Neural cell (in vitro differentiated cells): ENCODE results near the gene ME2. TPM values are rescaled to one million over a fixed set of nuclear protein-coding genes. Genes with fewer than 3 reads are reported as not detected.

Experiments
- H2AFZ ChIP-seq: fragments of 200-600, 300-800 bp; sonication (generic), shearing (Covaris generic); 2 replicates; pipeline ENCODE4 v1.6.0; 2014; ENCODE audit warnings: low read depth, mild to moderate bottlenecking, antibody characterized with exemption, low read length, moderate library complexity
- H3F3A ChIP-seq: fragments of 200-600 bp; shearing (Covaris generic); 2 replicates; pipeline ENCODE4 v1.6.1; 2016; ENCODE audit warnings: mild to moderate bottlenecking, moderate library complexity, mixed read lengths, antibody characterized with exemption, low read length; ENCODE audit not compliant: insufficient read depth, poor library complexity, severe bottlenecking
- H3K27ac ChIP-seq: fragments of 200-600, 300-800 bp; sonication (generic), shearing (Covaris generic); 2 replicates; pipeline ENCODE4 v1.5.1; 2014; ENCODE audit warnings: mild to moderate bottlenecking, low read length, moderate library complexity
- H3K27me3 ChIP-seq: fragments of 300-800, 200-600 bp; sonication (generic), shearing (Covaris generic); 2 replicates; pipeline ENCODE4 v1.6.0; 2014; ENCODE audit warnings: mild to moderate bottlenecking, low read depth, low read length, moderate library complexity; ENCODE audit not compliant: insufficient read depth
- H3K36me3 ChIP-seq: fragments of 300-800, 200-600 bp; sonication (generic), shearing (Covaris generic); 2 replicates; pipeline ENCODE4 v1.5.1; 2014; ENCODE audit warnings: mild to moderate bottlenecking, antibody characterized with exemption, low read length, moderate library complexity; ENCODE audit not compliant: insufficient read depth
- H3K4me2 ChIP-seq: fragments of 300-800, 200-600 bp; sonication (generic), shearing (Covaris generic); 2 replicates; pipeline ENCODE4 v1.6.0; 2014; ENCODE audit warnings: mild to moderate bottlenecking, low read length
- H3K4me3 ChIP-seq: fragments of 300-800, 200-600 bp; sonication (generic), shearing (Covaris generic); 2 replicates; pipeline ENCODE4 v1.5.1; 2014; ENCODE audit warnings: mild to moderate bottlenecking, low read length, moderate library complexity
- H3K79me2 ChIP-seq: fragments of 200-600 bp; shearing (Covaris generic); replicated peaks from 2 replicates; pipeline ENCODE4 v1.6.0; 2014; ENCODE audit warnings: mild to moderate bottlenecking, low read length, moderate library complexity; ENCODE audit not compliant: insufficient read depth
- H3K9ac ChIP-seq: fragments of 300-800, 200-600 bp; sonication (generic), shearing (Covaris generic); 2 replicates; pipeline ENCODE4 v1.6.1; 2016; ENCODE audit warnings: mild to moderate bottlenecking, low read length, mixed read lengths
- H3K9me2 ChIP-seq: fragments of 200-600 bp; shearing (Covaris generic); 2 replicates; pipeline ENCODE4 v1.6.1; 2016; ENCODE audit warnings: mild to moderate bottlenecking, low read length, mixed read lengths; ENCODE audit not compliant: insufficient read depth
- H3K9me3 ChIP-seq: fragments of 200-600, 300-800 bp; sonication (generic), shearing (Covaris generic); 2 replicates; pipeline ENCODE4 v1.6.1; 2016; ENCODE audit warnings: mild to moderate bottlenecking, mixed run types, low read length, moderate library complexity, mixed read lengths
- H4K20me1 ChIP-seq: fragments of 200-600 bp; shearing (Covaris generic); 2 replicates; pipeline ENCODE4 v1.6.1; 2016; ENCODE audit warnings: mild to moderate bottlenecking, mixed run types; ENCODE audit not compliant: insufficient read depth
- CTCF ChIP-seq: fragments of 450-650 bp; IDR thresholded peaks from 2 replicates; pipeline ENCODE4 v1.5.1; 2014; ENCODE audit warnings: antibody characterized with exemption, mild to moderate bottlenecking, moderate library complexity; ENCODE audit not compliant: poor library complexity, severe bottlenecking
- EP300 ChIP-seq: fragments of 450-650 bp; conservative IDR thresholded peaks from 2 replicates; pipeline ENCODE4 v1.6.1; 2014; ENCODE audit warnings: antibody characterized with exemption, mild to moderate bottlenecking, moderate library complexity; ENCODE audit not compliant: poor library complexity, severe bottlenecking
- EZH2 ChIP-seq: fragments of 200-600, 300-800 bp; shearing (Covaris generic), sonication (generic); IDR thresholded peaks from 2 replicates; pipeline ENCODE4 v1.6.1; 2014; ENCODE audit warnings: antibody characterized with exemption, low read length, borderline replicate concordance, mild to moderate bottlenecking; ENCODE audit not compliant: insufficient read depth, poor library complexity, severe bottlenecking
- MXI1 ChIP-seq: fragments of 450-650 bp; conservative IDR thresholded peaks from 2 replicates; pipeline ENCODE4 v1.6.1; 2014; ENCODE audit warnings: antibody characterized with exemption, mild to moderate bottlenecking; ENCODE audit not compliant: poor library complexity, severe bottlenecking
- POLR2AphosphoS5 ChIP-seq: IDR thresholded peaks from 2 replicates; pipeline ENCODE4 v1.6.1; 2012
- RAD21 ChIP-seq: fragments of 450-650 bp; conservative IDR thresholded peaks from 2 replicates; pipeline ENCODE4 v1.6.1; 2014; ENCODE audit warnings: antibody characterized with exemption, mild to moderate bottlenecking, moderate library complexity
- SMC3 ChIP-seq: fragments of 450-650 bp; conservative IDR thresholded peaks from 2 replicates; pipeline ENCODE4 v1.6.1; 2014; ENCODE audit warnings: antibody characterized with exemption, mild to moderate bottlenecking, moderate library complexity; ENCODE audit not compliant: poor library complexity
- TAF1 ChIP-seq: IDR thresholded peaks from 2 replicates; pipeline ENCODE4 v1.6.1; 2012; ENCODE audit warnings: low read depth
- polyA minus RNA-seq: library from RNA; depleted of rRNA, polyadenylated mRNA; stranded (reverse); fragments of >200 nt; gene quantifications from 2 replicates; pipeline ENCODE4 v1.2.3, GENCODE V29; 2014
- polyA plus RNA-seq: library from polyadenylated mRNA; depleted of rRNA; stranded (reverse); fragments of >200 nt; gene quantifications from 2 replicates; pipeline ENCODE4 v1.2.3, GENCODE V29; 2014
- TF ChIP-seq, protein P1 (sequence below): IDR thresholded peaks from 2 replicates; pipeline ENCODE4 v1.6.1; 2012; ENCODE audit warnings: borderline replicate concordance

The ME2 gene
- polyA plus RNA-seq (64.3 and 76.2 TPM in 2 replicates), polyA minus RNA-seq (123 and 129 TPM in 2 replicates)

GRCh38 chr18:50878345-50879301 lies at the start of gene ME2:
ME2 (plus strand) TSS chr18:50879118; CDS start chr18:50895821, 16,703 bp downstream.
- peaks cover 31% of the 10 kb centered on the region for H3K79me2 ChIP-seq
- H3K27me3 ChIP-seq: no peaks in the 10 kb centered on the region
- H3K9me3 ChIP-seq: no peaks in the 10 kb centered on the region
- H4K20me1 ChIP-seq: no peaks in the 10 kb centered on the region
- peak within 1 kb of the TSS; percentile 71 for H3K27ac ChIP-seq
- H3K4me3 ChIP-seq: peak within 1 kb of the TSS; percentile 86
- H3K4me2 ChIP-seq: peak within 1 kb of the TSS; percentile 82
- TF ChIP-seq TAF1: no peak
- no peak for TF ChIP-seq EP300
- peak; percentile 77 for TF ChIP-seq POLR2AphosphoS5
- peak; percentile 42 for TF ChIP-seq RAD21
- no peak for TF ChIP-seq CTCF
- TF ChIP-seq MXI1: peak; percentile 55
- TF ChIP-seq SMC3: peak; percentile 43
- H3F3A ChIP-seq: peaks cover 4% of the 10 kb centered on the region
- H3K9ac ChIP-seq: peak within 1 kb of the TSS; percentile 74
- H2AFZ ChIP-seq: peak within 1 kb of the TSS; percentile 65
- H3K36me3 ChIP-seq: no peaks in the 10 kb centered on the region
- H3K9me2 ChIP-seq: no peaks in the 10 kb centered on the region

DNA sequence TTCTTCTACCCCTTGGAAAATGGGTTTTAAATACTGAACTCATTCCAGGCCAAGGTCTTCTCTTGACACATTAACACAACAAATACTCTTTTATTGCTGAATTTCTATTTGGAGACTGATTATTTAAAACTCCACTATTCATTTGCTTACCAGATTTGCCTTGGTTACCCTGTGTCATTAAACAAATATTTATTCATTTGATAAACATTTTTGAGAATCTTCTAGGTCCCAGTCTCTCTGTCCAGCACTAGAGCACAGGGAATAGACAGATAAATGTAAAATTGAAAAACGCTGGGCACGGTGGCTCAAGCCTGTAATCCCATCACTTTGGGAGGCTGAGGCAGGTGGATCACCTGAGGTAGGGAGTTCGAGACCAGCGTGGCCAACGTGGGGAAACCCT lies 49.3 kb upstream of the ME2 start:
- H3K9me2 ChIP-seq: no peaks in the 10 kb centered on the region
- H3K27ac ChIP-seq: no peak overlapping the region
- H3K9me3 ChIP-seq: no peaks in the 10 kb centered on the region
- H3K4me3 ChIP-seq: no peak overlapping the region
- no peak overlapping the region for H2AFZ ChIP-seq
- no peaks in the 10 kb centered on the region for H3F3A ChIP-seq
- no peaks in the 10 kb centered on the region for H3K27me3 ChIP-seq
- H3K79me2 ChIP-seq: no peaks in the 10 kb centered on the region
- TF ChIP-seq SMC3: no peak
- no peak for TF ChIP-seq MXI1
- no peak for TF ChIP-seq POLR2AphosphoS5
- no peak for TF ChIP-seq EP300
- TF ChIP-seq RAD21: no peak
- no peak for TF ChIP-seq TAF1
- TF ChIP-seq, protein P1, sequence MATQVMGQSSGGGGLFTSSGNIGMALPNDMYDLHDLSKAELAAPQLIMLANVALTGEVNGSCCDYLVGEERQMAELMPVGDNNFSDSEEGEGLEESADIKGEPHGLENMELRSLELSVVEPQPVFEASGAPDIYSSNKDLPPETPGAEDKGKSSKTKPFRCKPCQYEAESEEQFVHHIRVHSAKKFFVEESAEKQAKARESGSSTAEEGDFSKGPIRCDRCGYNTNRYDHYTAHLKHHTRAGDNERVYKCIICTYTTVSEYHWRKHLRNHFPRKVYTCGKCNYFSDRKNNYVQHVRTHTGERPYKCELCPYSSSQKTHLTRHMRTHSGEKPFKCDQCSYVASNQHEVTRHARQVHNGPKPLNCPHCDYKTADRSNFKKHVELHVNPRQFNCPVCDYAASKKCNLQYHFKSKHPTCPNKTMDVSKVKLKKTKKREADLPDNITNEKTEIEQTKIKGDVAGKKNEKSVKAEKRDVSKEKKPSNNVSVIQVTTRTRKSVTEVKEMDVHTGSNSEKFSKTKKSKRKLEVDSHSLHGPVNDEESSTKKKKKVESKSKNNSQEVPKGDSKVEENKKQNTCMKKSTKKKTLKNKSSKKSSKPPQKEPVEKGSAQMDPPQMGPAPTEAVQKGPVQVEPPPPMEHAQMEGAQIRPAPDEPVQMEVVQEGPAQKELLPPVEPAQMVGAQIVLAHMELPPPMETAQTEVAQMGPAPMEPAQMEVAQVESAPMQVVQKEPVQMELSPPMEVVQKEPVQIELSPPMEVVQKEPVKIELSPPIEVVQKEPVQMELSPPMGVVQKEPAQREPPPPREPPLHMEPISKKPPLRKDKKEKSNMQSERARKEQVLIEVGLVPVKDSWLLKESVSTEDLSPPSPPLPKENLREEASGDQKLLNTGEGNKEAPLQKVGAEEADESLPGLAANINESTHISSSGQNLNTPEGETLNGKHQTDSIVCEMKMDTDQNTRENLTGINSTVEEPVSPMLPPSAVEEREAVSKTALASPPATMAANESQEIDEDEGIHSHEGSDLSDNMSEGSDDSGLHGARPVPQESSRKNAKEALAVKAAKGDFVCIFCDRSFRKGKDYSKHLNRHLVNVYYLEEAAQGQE: no peak
- no peak for TF ChIP-seq CTCF
- TF ChIP-seq EZH2: no peak
- H3K4me2 ChIP-seq: no peak overlapping the region
- H3K36me3 ChIP-seq: no peaks in the 10 kb centered on the region
- no peak overlapping the region for H3K9ac ChIP-seq
- H4K20me1 ChIP-seq: no peaks in the 10 kb centered on the region
